IMR-90 (cell line): ENCODE measurements around the gene NKIRAS1. TPM values are rescaled to one million over a fixed set of nuclear protein-coding genes. Genes with fewer than 3 reads are reported as not detected.

Experiments
- ATAC-seq: fragments of 200-7000 bp; cut with Tn5 transposase; 2 replicates; pipeline ENCODE4 v1.9.1; 2020; ENCODE audit warnings: low read depth, mild to moderate bottlenecking, moderate library complexity
- BruUV-seq: library from RNA; stranded (reverse); fragments of 400-500 nt; replicated peaks from 2 replicates; lab custom pipeline; 2021; lab: Mats Ljungman, UMichigan
- CTCF ChIA-PET: fragments of 300-600 bp; formaldehyde crosslinking; extraction: SDS; loops from one replicate; lab custom pipeline; 2021; ENCODE audit warnings: antibody characterized with exemption; lab: Yijun Ruan, JAX
- POLR2A ChIA-PET: fragments of 300-600 bp; sonication (Branson Sonifier 250); formaldehyde crosslinking; loops from one replicate; lab custom pipeline; 2022; ENCODE audit warnings: antibody characterized with exemption; ENCODE audit not compliant: unreplicated experiment; lab: Charles Lee
- DNase-seq: peaks from one replicate; pipeline ENCODE4 v3.0.0; 2013
- H2AFZ ChIP-seq: replicated peaks from 2 replicates; pipeline ENCODE3; 2013; ENCODE audit warnings: low read length, mild to moderate bottlenecking; ENCODE audit not compliant: poor library complexity
- H2AK5ac ChIP-seq: 2 replicates; pipeline ENCODE4 v1.6.1; 2013; ENCODE audit warnings: low read depth, low read length, inconsistent platforms
- H2AK9ac ChIP-seq: replicated peaks from 2 replicates; pipeline ENCODE3; 2013; ENCODE audit warnings: mild to moderate bottlenecking, low read depth, low read length, moderate library complexity; ENCODE audit not compliant: poor library complexity
- H2BK120ac ChIP-seq: 2 replicates; pipeline ENCODE4 v1.6.1; 2013; ENCODE audit warnings: low read depth, low read length, inconsistent platforms
- H2BK15ac ChIP-seq: 3 replicates; pipeline ENCODE4 v1.6.1; 2013; ENCODE audit warnings: low read depth, low read length, inconsistent platforms
- H2BK20ac ChIP-seq: 2 replicates; pipeline ENCODE4 v1.6.1; 2013; ENCODE audit warnings: low read depth, mild to moderate bottlenecking, inconsistent platforms, low read length, moderate library complexity
- H2BK5ac ChIP-seq: 2 replicates; pipeline ENCODE4 v1.6.1; 2013; ENCODE audit warnings: mild to moderate bottlenecking, low read depth, low read length, inconsistent platforms; ENCODE audit not compliant: poor library complexity, severe bottlenecking
- H3K14ac ChIP-seq: replicated peaks from 2 replicates; pipeline ENCODE4 v1.6.1; 2013; ENCODE audit warnings: low read depth, low read length, inconsistent platforms
- H3K18ac ChIP-seq: 2 replicates; pipeline ENCODE4 v1.6.1; 2013; ENCODE audit warnings: low read depth, low read length, control low read depth
- H3K23ac ChIP-seq: 2 replicates; pipeline ENCODE4 v1.6.1; 2013; ENCODE audit warnings: low read depth, low read length, inconsistent platforms
- H3K27ac ChIP-seq: 2 replicates; pipeline ENCODE4 v1.5.1; 2013; ENCODE audit warnings: mild to moderate bottlenecking, control low read depth, low read length; ENCODE audit not compliant: insufficient read depth
- H3K27me3 ChIP-seq: 2 replicates; pipeline ENCODE4 v1.6.1; 2013; ENCODE audit warnings: low read length; ENCODE audit not compliant: control insufficient read depth, insufficient read depth
- H3K36me3 ChIP-seq: 2 replicates; pipeline ENCODE4 v1.6.1; 2013; ENCODE audit warnings: low read length, mixed read lengths; ENCODE audit not compliant: control insufficient read depth, insufficient read depth
- H3K4ac ChIP-seq: 2 replicates; pipeline ENCODE4 v1.6.1; 2013; ENCODE audit warnings: low read depth, low read length, inconsistent platforms
- H3K4me1 ChIP-seq: 2 replicates; pipeline ENCODE4 v1.6.1; 2013; ENCODE audit warnings: low read length, mixed read lengths; ENCODE audit not compliant: control insufficient read depth, insufficient read depth
- H3K4me2 ChIP-seq: 2 replicates; pipeline ENCODE4 v1.6.1; 2013; ENCODE audit warnings: low read depth, mild to moderate bottlenecking, control low read depth, low read length, moderate library complexity
- H3K4me3 ChIP-seq: 2 replicates; pipeline ENCODE4 v1.5.1; 2013; ENCODE audit warnings: low read depth, mild to moderate bottlenecking, control low read depth, low read length, moderate library complexity; ENCODE audit not compliant: insufficient read depth
- H3K56ac ChIP-seq: 2 replicates; pipeline ENCODE4 v1.6.1; 2013; ENCODE audit warnings: low read length, inconsistent platforms; ENCODE audit not compliant: insufficient read depth; ENCODE audit errors: extremely low read depth
- H3K79me1 ChIP-seq, 2 experiments: 2 replicates each; pipeline ENCODE4 v1.6.1; 2013; ENCODE audit warnings: low read length in 2 of 2, inconsistent platforms in 1 of 2, low read depth in 1 of 2
- H3K9ac ChIP-seq: 2 replicates; pipeline ENCODE4 v1.6.1; 2013; ENCODE audit warnings: low read depth, low read length, control low read depth
- H3K9me1 ChIP-seq: 2 replicates; pipeline ENCODE4 v1.6.1; 2013; ENCODE audit warnings: low read length, inconsistent platforms; ENCODE audit not compliant: insufficient read depth
- H3K9me3 ChIP-seq: 2 replicates; pipeline ENCODE4 v1.6.1; 2013; ENCODE audit warnings: low read length; ENCODE audit not compliant: control insufficient read depth, insufficient read depth
- H4K20me1 ChIP-seq: 2 replicates; pipeline ENCODE4 v1.6.1; 2013; ENCODE audit warnings: low read length, inconsistent platforms; ENCODE audit not compliant: insufficient read depth
- H4K5ac ChIP-seq: 2 replicates; pipeline ENCODE4 v1.6.1; 2013; ENCODE audit warnings: mild to moderate bottlenecking, low read depth, low read length, control low read depth
- H4K8ac ChIP-seq, 2 experiments: 2 replicates each; pipeline ENCODE4 v1.6.1; 2013; ENCODE audit warnings: low read depth in 2 of 2, low read length in 2 of 2, control low read depth in 1 of 2, inconsistent platforms in 1 of 2
- H4K91ac ChIP-seq: 2 replicates; pipeline ENCODE4 v1.6.1; 2013; ENCODE audit warnings: low read depth, low read length, inconsistent platforms; ENCODE audit not compliant: insufficient read depth
- BHLHE40 ChIP-seq: fragments of 150-350 bp; IDR thresholded peaks from 2 replicates; pipeline ENCODE4 v1.6.1; 2016; ENCODE audit warnings: mild to moderate bottlenecking, low read depth, low read length
- CEBPB ChIP-seq: IDR thresholded peaks from 2 replicates; pipeline ENCODE4 v1.6.1; 2012; ENCODE audit warnings: low read depth, low read length, improper control_type of control experiment
- CHD1 ChIP-seq: IDR thresholded peaks from 2 replicates; pipeline ENCODE4 v1.6.1; 2012; ENCODE audit warnings: low read depth, low read length, improper control_type of control experiment
- CTCF ChIP-seq: conservative IDR thresholded peaks from 2 replicates; pipeline ENCODE4 v1.5.1; 2012; ENCODE audit warnings: mild to moderate bottlenecking, low read depth, low read length, improper control_type of control experiment
- ELK1 ChIP-seq: fragments of 150-350 bp; IDR thresholded peaks from 2 replicates; pipeline ENCODE4 v1.6.1; 2016; ENCODE audit warnings: low read depth, mild to moderate bottlenecking, low read length, moderate library complexity, borderline replicate concordance
- FOS ChIP-seq: fragments of 150-350 bp; IDR thresholded peaks from 2 replicates; pipeline ENCODE4 v1.6.1; 2016; ENCODE audit warnings: low read depth, low read length
- MAFK ChIP-seq: IDR thresholded peaks from 2 replicates; pipeline ENCODE4 v1.6.1; 2012; ENCODE audit warnings: low read depth, low read length, improper control_type of control experiment
- MAZ ChIP-seq: IDR thresholded peaks from 2 replicates; pipeline ENCODE4 v1.6.1; 2012; ENCODE audit warnings: low read depth, mild to moderate bottlenecking, low read length, improper control_type of control experiment, moderate library complexity, borderline replicate concordance
- MXI1 ChIP-seq: IDR thresholded peaks from 2 replicates; pipeline ENCODE4 v1.6.1; 2012; ENCODE audit warnings: low read depth, mild to moderate bottlenecking, low read length, moderate library complexity, borderline replicate concordance
- NFE2L2 ChIP-seq: fragments of 150-350 bp; IDR thresholded peaks from 2 replicates; pipeline ENCODE4 v1.6.1; 2016; ENCODE audit warnings: low read depth, mild to moderate bottlenecking, low read length
- POLR2A ChIP-seq: IDR thresholded peaks from 2 replicates; pipeline ENCODE4 v1.6.1; 2012; ENCODE audit warnings: mild to moderate bottlenecking, low read depth, low read length
- RAD21 ChIP-seq: IDR thresholded peaks from 2 replicates; pipeline ENCODE4 v1.6.1; 2012; ENCODE audit warnings: low read length, improper control_type of control experiment
- RCOR1 ChIP-seq: IDR thresholded peaks from 2 replicates; pipeline ENCODE4 v1.6.1; 2012; ENCODE audit warnings: mild to moderate bottlenecking, low read length, improper control_type of control experiment; ENCODE audit not compliant: insufficient replicate concordance
- RFX5 ChIP-seq: IDR thresholded peaks from 2 replicates; pipeline ENCODE4 v1.8.0; 2012; ENCODE audit warnings: low read depth, mild to moderate bottlenecking, low read length, moderate library complexity
- SMC3 ChIP-seq: fragments of 150-350 bp; IDR thresholded peaks from 2 replicates; pipeline ENCODE4 v1.6.1; 2016; ENCODE audit warnings: low read depth, mild to moderate bottlenecking, antibody characterized with exemption, low read length, moderate library complexity
- USF2 ChIP-seq: fragments of 150-350 bp; IDR thresholded peaks from 2 replicates; pipeline ENCODE4 v1.6.1; 2017; ENCODE audit warnings: mild to moderate bottlenecking, antibody characterized with exemption, low read length, low read depth
- WGBS, 2 experiments: methylation state at CpG; one replicate each; pipeline versions ENCODE4 v1.1.5 to v1.1.7; 2013; ENCODE audit warnings: missing lambda C conversion rate in 2 of 2; ENCODE audit not compliant: insufficient read length in 1 of 2; ENCODE audit errors: extremely low coverage in 2 of 2; 5-methylcytosine and 5-hydroxymethylcytosine counted together
- dilution Hi-C: fragments of 300-500 bp; cut with HindIII; formaldehyde crosslinking; loops from one replicate; pipeline ENCODE4 v1.14.3; 2018; ENCODE audit warnings: low sequenced_read_pairs; ENCODE audit not compliant: unreplicated experiment
- in situ Hi-C: fragments of 300-500 bp; cut with MboI; formaldehyde crosslinking; loops from 3 replicates; pipeline ENCODE4 v1.14.3; 2019; ENCODE audit warnings: low sequenced_read_pairs, inconsistent platforms, mixed read lengths
- intact Hi-C: fragments of 100-400 bp; cut with micrococcal nuclease; formaldehyde crosslinking; loops from 2 replicates; pipeline ENCODE4 v1.10.0; 2022
- polyA plus RNA-seq, 3 experiments: library from polyadenylated mRNA; depleted of rRNA; stranded (reverse); fragments of >200 nt; gene quantifications; 2 replicates each; pipeline ENCODE4 v1.2.3, GENCODE V29; 2012; ENCODE audit warnings: low replicate concordance in 1 of 3
- total RNA-seq: library from RNA; depleted of rRNA; stranded (reverse); fragments of >200 nt; gene quantifications from 2 replicates; pipeline ENCODE4 v1.2.3, GENCODE V29; 2012

Gene NKIRAS1
- total and polyA plus RNA-seq, 2 of the 4 experiments (the other 2 are of a cell fraction), result 6.1 to 6.8 TPM

DNA sequence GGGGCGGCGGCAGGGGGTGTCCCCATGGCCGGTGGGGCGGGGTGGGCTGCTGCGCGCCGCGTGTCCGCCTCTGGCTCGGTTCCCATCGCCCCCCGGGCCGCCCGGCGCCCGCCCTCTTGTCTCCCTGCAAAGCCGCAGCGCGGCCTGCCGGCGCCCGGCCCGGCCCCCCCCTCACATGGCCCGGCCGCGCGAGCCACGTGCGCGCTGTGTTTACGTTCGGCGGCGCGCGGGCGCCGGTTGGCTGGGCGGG, 28.8 kb upstream of the NKIRAS1 start:
- Histone ChIP-seq H3K56ac (no peak overlapping the region), H3K9ac (peak overlapping the region; percentile 39; the same call in 1 of the 2 replicates), H3K9me3 (no peaks in the 10 kb centered on the region), H2BK120ac (no peak overlapping the region), H3K23ac (no peak overlapping the region), H2BK5ac (peak overlapping the region; percentile 86), H3K27me3 (no peaks in the 10 kb centered on the region), H2BK15ac (no peak overlapping the region), H3K79me1 (peaks cover 16 to 41% of the 10 kb centered on the region in 2 experiments), H4K8ac (no peak overlapping the region), H4K20me1 (peaks cover 43% of the 10 kb centered on the region), H3K4me2 (no peak overlapping the region), H4K5ac (no peak overlapping the region), H3K27ac (peak overlapping the region; percentile 46; the same call in 1 of the 2 replicates), H3K4ac (no peak overlapping the region), H2AK9ac (no peak overlapping the region), H3K18ac (no peak overlapping the region), H3K14ac (no peak overlapping the region), H3K9me1 (peaks cover 3% of the 10 kb centered on the region; the same call in 1 of the 2 replicates), H3K36me3 (no peaks in the 10 kb centered on the region; the same call in 1 of the 2 replicates), H4K91ac (no peak overlapping the region), H3K4me3 (peak overlapping the region; percentile 93), H2BK20ac (no peak overlapping the region), H3K4me1 (peaks cover 13% of the 10 kb centered on the region), H2AFZ (peak overlapping the region; percentile 97), H2AK5ac (no peak overlapping the region)
- ChIA-PET CTCF (no interaction called here), POLR2A (no interaction called here)
- BruUV-seq, result no TSS peak
- TF ChIP-seq MAZ (no peak), RFX5 (0 out of 2 replicates have a peak, but pooled peaks have one; percentile 33), POLR2A (no peak; the same call in 1 of the 2 replicates), ELK1 (no peak), MXI1 (peak; percentile 74; the same call in 1 of the 2 replicates), USF2 (no peak), BHLHE40 (no peak), CTCF (no peak), CEBPB (no peak), SMC3 (no peak), CHD1 (no peak), NFE2L2 (peak; percentile 75; the same call in 1 of the 2 replicates), RCOR1 (no peak), RAD21 (no peak), MAFK (no peak), FOS (peak; percentile 80; the same call in 1 of the 2 replicates)
- intact Hi-C loops (loop anchor here (10.0 kb wide), 1 partner anchor 661 kb away; no protein-coding TSS in a partner anchor), in situ Hi-C loops (no loop called here), dilution Hi-C loops (no loop called here)
- ATAC-seq, result no peak
- 1% methylated on average over 18 of the region's 39 CpGs; no CpG with 5 or more reads in 1 of the 2 experiments for WGBS, 2 experiments
- DNase-seq, result no peak
